ENCODE results near the gene JAKMIP2. TPM values are rescaled to one million over a fixed set of nuclear protein-coding genes. Genes with fewer than 3 reads are reported as not detected.

Gene JAKMIP2
- total RNA-seq, 4 donors from 2014 or later, result 0.83 to 2.6 (median 1.3) TPM

DNA sequence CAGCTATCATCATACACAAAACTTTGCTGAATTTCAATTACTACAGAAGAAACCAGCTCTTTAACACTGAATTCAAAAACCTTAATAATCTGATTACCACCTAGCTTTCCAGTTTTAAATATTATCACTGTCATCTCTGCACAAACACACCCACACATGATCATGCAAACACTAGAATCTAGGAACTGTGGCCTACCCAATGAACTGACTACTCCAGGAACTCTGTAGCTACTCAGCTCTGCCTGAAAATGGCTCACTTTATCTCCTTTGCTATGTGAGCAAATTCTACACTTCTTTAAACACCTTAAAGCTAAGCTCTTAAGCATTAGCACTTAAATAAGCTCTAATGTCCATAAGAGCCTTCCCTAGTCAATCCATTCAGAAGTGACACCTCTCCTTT is 149.4 kb downstream of the JAKMIP2 start:
- no peak for DNase-seq (ENCODE audit: extremely low spot score)
- intact Hi-C loops (cut with DNase I), result no loop called here
- Histone ChIP-seq H3K27ac (replicated peaks in 1 of 4) (no peak overlapping the region), H3K36me3 (no peaks in the 10 kb centered on the region), H3K4me1 (peaks cover 0 to 3% (median 0%) of the 10 kb centered on the region in 4 donors), H3K4me3 (no peak overlapping the region), H3K9me3 (no peaks in the 10 kb centered on the region), H3K27me3 (no peaks in the 10 kb centered on the region)
- no peak for TF ChIP-seq POLR2AphosphoS5 (IDR thresholded peaks at IDR 0.05)
- no peak for TF ChIP-seq EP300 (IDR thresholded peaks at IDR 0.05)
- TF ChIP-seq POLR2A (IDR thresholded peaks at IDR 0.05; ENCODE audit: low read depth), result no peak
- TF ChIP-seq, protein P1, sequence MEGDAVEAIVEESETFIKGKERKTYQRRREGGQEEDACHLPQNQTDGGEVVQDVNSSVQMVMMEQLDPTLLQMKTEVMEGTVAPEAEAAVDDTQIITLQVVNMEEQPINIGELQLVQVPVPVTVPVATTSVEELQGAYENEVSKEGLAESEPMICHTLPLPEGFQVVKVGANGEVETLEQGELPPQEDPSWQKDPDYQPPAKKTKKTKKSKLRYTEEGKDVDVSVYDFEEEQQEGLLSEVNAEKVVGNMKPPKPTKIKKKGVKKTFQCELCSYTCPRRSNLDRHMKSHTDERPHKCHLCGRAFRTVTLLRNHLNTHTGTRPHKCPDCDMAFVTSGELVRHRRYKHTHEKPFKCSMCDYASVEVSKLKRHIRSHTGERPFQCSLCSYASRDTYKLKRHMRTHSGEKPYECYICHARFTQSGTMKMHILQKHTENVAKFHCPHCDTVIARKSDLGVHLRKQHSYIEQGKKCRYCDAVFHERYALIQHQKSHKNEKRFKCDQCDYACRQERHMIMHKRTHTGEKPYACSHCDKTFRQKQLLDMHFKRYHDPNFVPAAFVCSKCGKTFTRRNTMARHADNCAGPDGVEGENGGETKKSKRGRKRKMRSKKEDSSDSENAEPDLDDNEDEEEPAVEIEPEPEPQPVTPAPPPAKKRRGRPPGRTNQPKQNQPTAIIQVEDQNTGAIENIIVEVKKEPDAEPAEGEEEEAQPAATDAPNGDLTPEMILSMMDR (IDR thresholded peaks at IDR 0.05), result no peak

DNA sequence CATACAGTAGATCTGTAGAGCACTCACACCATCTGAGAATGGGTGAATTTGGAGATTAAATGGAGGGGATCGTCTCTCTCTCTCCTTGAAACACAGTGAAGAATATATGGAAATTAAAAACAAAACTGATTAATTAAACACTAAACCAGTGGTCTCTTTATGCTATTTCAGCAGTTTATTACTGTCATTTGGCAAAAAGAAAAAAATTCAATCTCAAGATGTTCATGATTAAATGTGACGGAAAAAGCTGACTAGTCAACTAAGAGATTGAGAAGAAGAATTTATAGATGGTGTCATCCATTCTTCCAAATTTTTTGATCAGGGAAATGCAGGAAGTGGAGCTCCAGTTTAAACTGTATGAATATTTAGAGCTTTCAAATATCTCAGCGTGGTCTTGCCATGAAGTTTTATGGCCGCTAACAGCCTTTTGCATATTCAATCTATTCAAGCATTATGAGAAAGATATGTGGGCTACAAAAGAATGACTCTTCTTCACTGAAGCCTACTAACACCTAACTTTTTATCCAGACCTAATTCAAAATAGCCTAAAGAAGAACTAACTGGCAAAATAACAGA is 151.0 kb downstream of the JAKMIP2 start:
- no peak overlapping the region for H3K4me3 ChIP-seq
- no peaks in the 10 kb centered on the region for H3K27me3 ChIP-seq
- H3K4me1 ChIP-seq, result peaks cover 0 to 4% (median 0%) of the 10 kb centered on the region in 4 donors
- DNase-seq (ENCODE audit: extremely low spot score), result no peak
- TF ChIP-seq, protein P1 (IDR thresholded peaks at IDR 0.05), result no peak
- TF ChIP-seq EP300 (IDR thresholded peaks at IDR 0.05) (no peak), POLR2A (IDR thresholded peaks at IDR 0.05; ENCODE audit: low read depth) (no peak)
- H3K27ac ChIP-seq (replicated peaks in 1 of 4), result no peak overlapping the region
- 95% methylated on average over 4 of the region's 4 CpGs for WGBS
- no peaks in the 10 kb centered on the region for H3K36me3 ChIP-seq
- H3K9me3 ChIP-seq, result no peaks in the 10 kb centered on the region
- intact Hi-C loops (cut with DNase I), result no loop called here

DNA sequence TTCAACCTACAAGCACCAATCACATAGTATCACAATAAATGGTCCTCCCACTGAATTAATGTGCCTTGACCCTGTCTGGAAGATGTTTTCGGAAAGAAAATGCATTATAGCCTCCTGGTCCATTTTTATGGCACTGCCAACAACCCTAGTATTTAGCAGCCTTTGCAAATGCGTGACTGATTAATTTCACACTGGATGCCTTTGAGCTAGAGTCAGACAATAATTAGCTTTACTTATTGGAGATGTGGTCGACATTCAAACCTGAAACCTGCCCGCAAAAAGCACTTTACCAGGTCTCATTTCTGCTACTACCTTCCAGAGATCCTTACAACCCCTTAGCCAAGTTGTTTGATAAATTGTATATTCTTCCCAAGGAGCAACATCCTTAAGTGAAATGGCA is 153.3 kb downstream of the JAKMIP2 start:
- Histone ChIP-seq H3K27me3 (no peaks in the 10 kb centered on the region), H3K36me3 (no peaks in the 10 kb centered on the region), H3K9me3 (no peaks in the 10 kb centered on the region), H3K27ac (replicated peaks in 1 of 4) (no peak overlapping the region), H3K4me1 (peaks cover 0 to 4% (median 0%) of the 10 kb centered on the region in 4 donors), H3K4me3 (no peak overlapping the region)
- no peak for DNase-seq (ENCODE audit: extremely low spot score)
- WGBS, result 95% methylated on average over 4 of the region's 4 CpGs
- intact Hi-C loops (cut with DNase I), result no loop called here
- TF ChIP-seq EP300 (IDR thresholded peaks at IDR 0.05), result no peak
- TF ChIP-seq POLR2A (IDR thresholded peaks at IDR 0.05; ENCODE audit: low read depth), result no peak
- no peak for TF ChIP-seq POLR2AphosphoS5 (IDR thresholded peaks at IDR 0.05)
- TF ChIP-seq, protein P1 (IDR thresholded peaks at IDR 0.05), result no peak

DNA sequence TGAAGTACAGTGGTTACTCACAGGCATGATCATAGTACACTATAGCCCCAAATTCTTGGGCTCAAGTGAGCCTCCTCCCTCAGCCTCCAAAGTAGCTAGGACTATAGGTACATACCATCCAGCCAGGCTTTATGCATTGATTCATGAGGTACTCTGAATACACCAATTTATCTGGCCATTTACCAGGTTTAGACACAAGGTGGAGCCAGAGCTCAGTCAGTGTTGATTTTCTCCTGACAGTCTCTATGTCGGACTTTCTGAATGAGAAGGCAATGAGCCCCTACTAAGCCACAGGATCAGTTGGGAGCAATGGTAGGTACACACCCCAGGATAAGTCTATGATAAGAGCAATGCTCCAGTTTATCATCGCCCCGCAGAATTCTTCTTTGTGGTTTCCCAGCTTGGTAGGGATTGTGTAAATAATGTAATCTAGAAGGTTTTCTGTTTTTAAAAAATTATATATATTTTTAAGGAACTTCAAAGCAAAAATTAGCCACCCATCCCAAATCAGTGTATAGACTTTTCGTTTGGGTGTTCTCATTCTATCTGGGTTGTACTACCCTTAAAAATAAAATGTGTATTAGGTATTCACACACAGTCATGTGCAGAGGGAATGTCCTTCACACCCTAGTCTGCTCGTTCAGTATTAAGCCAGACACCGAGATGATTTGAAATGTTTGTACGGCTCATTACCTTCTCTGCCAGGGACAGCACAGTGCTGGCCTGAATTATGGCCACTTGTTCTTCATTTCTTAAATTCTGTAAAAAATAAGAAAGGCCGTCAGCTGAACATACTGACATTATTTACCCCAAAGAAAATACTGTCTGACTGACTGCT is 154.3 kb downstream of the JAKMIP2 start:
- WGBS, result 50% methylated on average over 8 of the region's 8 CpGs
- intact Hi-C loops (cut with DNase I), result loop anchor here (1.0 kb wide), 1 partner anchor 194 kb away; no protein-coding TSS in a partner anchor
- Histone ChIP-seq H3K4me3 (no peak overlapping the region), H3K9me3 (no peaks in the 10 kb centered on the region), H3K36me3 (no peaks in the 10 kb centered on the region), H3K27ac (replicated peaks in 1 of 4) (no peak overlapping the region), H3K4me1 (peaks cover 0 to 4% (median 0%) of the 10 kb centered on the region in 4 donors), H3K27me3 (no peaks in the 10 kb centered on the region)
- TF ChIP-seq, protein P1 (IDR thresholded peaks at IDR 0.05), result peak; percentile 69 to 78 (median 75)
- TF ChIP-seq POLR2A (IDR thresholded peaks at IDR 0.05; ENCODE audit: low read depth), result no peak
- no peak for DNase-seq (ENCODE audit: extremely low spot score)
